Esophagus squamous epithelium (tissue), 5 donors: ENCODE results near the gene RFPL3. TPM values are rescaled to one million over a fixed set of nuclear protein-coding genes. Genes with fewer than 3 reads are reported as not detected.
"Not testable (repeated sequence)": the region's sequence is repeated elsewhere in the genome, so short reads cannot be mapped to it uniquely, and the experiment has no call there.

Experiments
- DNase-seq: peaks from one replicate; lab custom pipeline; 2025; lab: John Stamatoyannopoulos, UW
- H3K27ac ChIP-seq, 4 donors: fragments of 200-600 bp; sonication (generic); one replicate each; pipeline ENCODE4 v1.5.1; 2016 to 2019; ENCODE audit warnings: mild to moderate bottlenecking in 1 of 4
- H3K27me3 ChIP-seq, 4 donors: fragments of 200-600 bp; sonication (generic); 1 replicate in 3 of 4; 2 replicates in 1 of 4; pipeline versions ENCODE4 v1.5.1 to v1.6.0; 2017 to 2021; ENCODE audit warnings: antibody characterized with exemption in 1 of 4
- H3K36me3 ChIP-seq, 3 donors: fragments of 200-600 bp; sonication (generic); one replicate each; pipeline ENCODE4 v1.5.1; 2016 to 2019
- H3K4me1 ChIP-seq, 3 donors: fragments of 200-600 bp; sonication (generic); one replicate each; pipeline ENCODE4 v1.5.1; 2017 to 2019
- H3K4me3 ChIP-seq, 4 donors: fragments of 200-600 bp; sonication (generic); 1 replicate in 3 of 4; 2 replicates in 1 of 4; pipeline ENCODE4 v1.5.1; 2016 to 2019; ENCODE audit warnings: mild to moderate bottlenecking in 2 of 4, moderate library complexity in 1 of 4
- H3K9me3 ChIP-seq, 3 donors: fragments of 200-600 bp; sonication (generic); one replicate each; pipeline ENCODE4 v1.5.1; 2016 to 2019
- POLR2A ChIP-seq, 4 donors: fragments of 450-650 bp; IDR thresholded peaks; one replicate each; pipeline ENCODE4 v1.6.1; 2017; ENCODE audit warnings: antibody characterized with exemption in 4 of 4, mild to moderate bottlenecking in 4 of 4, moderate library complexity in 3 of 4
- WGBS, 2 donors: methylation state at CpG; one replicate each; pipeline ENCODE4 v1.1.5; 2018; 5-methylcytosine and 5-hydroxymethylcytosine counted together
- intact Hi-C: fragments of 100-400 bp; cut with DNase I; formaldehyde crosslinking; loops from one replicate; pipeline ENCODE4 v1.15.0; 2022
- total RNA-seq, 4 donors: library from RNA; depleted of rRNA; stranded (reverse); fragments of >200 nt; gene quantifications; one replicate each; pipeline ENCODE4 v1.1.0, GENCODE V29; 2016
- TF ChIP-seq, protein P1 (sequence below), 6 experiments: fragments of 450-650 bp in 4 of 6; fragments of 200-600 bp in 2 of 6; sonication (generic) in 2 of 6; IDR thresholded peaks; one replicate each; pipeline ENCODE4 v1.5.1; 2016 to 2019; ENCODE audit warnings: antibody characterized with exemption in 6 of 6, mild to moderate bottlenecking in 4 of 6, moderate library complexity in 4 of 6
- donor health status: DM: yes; HTN: yes; CAD: no.

RFPL3 gene
- total RNA-seq, 4 donors from 2014 or later, result not detected

DNA sequence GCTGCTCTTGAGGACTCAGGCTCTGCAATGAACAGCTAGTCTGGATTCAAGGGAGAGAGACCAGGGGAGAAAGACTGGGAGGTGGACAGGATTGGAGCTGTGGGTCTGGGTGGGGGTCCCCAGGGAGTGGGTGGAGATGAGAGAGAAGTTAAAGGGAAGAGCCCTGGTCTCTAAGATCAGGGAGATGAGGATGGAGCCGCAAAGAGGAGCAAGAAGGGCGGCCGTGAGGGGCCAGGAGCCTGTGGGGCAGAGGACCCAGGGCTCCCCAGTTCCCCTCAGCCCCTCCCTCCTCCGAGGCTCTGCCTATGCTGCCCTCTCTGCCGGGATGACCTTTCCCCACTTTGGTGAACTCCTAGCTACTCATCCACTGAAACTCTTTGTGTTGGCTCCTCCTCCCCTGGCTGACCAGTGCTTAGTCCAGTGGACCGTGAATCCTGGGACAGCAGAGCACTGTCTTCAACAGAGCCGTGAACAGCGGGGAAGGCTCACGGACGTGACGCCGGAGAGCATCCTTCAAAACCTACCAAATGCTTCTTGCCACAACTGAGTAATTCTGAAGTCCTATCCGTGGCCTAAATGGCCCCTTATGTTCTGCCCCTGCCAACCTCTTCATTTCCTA lies 16.4 kb upstream of the RFPL3 start:
- H3K27ac ChIP-seq, result no peak overlapping the region
- DNase-seq, result no peak
- TF ChIP-seq, protein P1, sequence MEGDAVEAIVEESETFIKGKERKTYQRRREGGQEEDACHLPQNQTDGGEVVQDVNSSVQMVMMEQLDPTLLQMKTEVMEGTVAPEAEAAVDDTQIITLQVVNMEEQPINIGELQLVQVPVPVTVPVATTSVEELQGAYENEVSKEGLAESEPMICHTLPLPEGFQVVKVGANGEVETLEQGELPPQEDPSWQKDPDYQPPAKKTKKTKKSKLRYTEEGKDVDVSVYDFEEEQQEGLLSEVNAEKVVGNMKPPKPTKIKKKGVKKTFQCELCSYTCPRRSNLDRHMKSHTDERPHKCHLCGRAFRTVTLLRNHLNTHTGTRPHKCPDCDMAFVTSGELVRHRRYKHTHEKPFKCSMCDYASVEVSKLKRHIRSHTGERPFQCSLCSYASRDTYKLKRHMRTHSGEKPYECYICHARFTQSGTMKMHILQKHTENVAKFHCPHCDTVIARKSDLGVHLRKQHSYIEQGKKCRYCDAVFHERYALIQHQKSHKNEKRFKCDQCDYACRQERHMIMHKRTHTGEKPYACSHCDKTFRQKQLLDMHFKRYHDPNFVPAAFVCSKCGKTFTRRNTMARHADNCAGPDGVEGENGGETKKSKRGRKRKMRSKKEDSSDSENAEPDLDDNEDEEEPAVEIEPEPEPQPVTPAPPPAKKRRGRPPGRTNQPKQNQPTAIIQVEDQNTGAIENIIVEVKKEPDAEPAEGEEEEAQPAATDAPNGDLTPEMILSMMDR (IDR thresholded peaks at IDR 0.05), result no peak
- TF ChIP-seq POLR2A (IDR thresholded peaks at IDR 0.05), result no peak
- peaks cover 0 to 37% (median 0%) of the 10 kb centered on the region in 4 donors for H3K27me3 ChIP-seq
- H3K4me3 ChIP-seq, result no peak overlapping the region
- 72 to 77% methylated on average over 12 to 13 of the region's 13 CpGs for WGBS, 2 donors
- H3K36me3 ChIP-seq, result no peaks in the 10 kb centered on the region
- no peaks in the 10 kb centered on the region for H3K9me3 ChIP-seq
- intact Hi-C loops, result no loop called here
- peaks cover 0 to 11% (median 0%) of the 10 kb centered on the region in 3 donors for H3K4me1 ChIP-seq

DNA sequence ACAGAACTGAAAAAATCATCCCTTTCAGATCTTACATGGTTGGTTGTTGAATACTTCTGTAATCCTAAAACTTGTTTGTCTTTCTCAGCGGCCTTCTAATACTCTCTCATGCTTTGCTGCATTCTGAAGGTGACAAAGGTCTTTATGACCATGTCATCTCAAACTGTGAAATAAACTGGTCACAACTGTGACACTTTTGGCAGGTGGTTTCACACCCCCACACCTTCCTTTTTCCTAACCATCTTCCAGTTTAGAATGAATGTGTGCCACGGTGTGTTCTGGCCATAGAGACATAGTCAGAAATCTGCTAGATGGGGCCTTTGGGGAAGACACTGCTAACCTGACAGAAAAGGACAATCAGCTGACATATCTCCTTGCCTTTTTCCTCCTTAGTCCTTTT lies 14.7 kb upstream of the RFPL3 start:
- Histone ChIP-seq H3K9me3 (no peaks in the 10 kb centered on the region), H3K27ac (no peak overlapping the region), H3K36me3 (no peaks in the 10 kb centered on the region), H3K27me3 (peaks cover 0 to 37% (median 0%) of the 10 kb centered on the region in 4 donors), H3K4me3 (no peak overlapping the region), H3K4me1 (no peaks in the 10 kb centered on the region)
- TF ChIP-seq, protein P1 (IDR thresholded peaks at IDR 0.05), result no peak
- no peak for TF ChIP-seq POLR2A (IDR thresholded peaks at IDR 0.05)
- 55 to 82% methylated on average over 2 of the region's 2 CpGs for WGBS, 2 donors
- intact Hi-C loops, result no loop called here
- DNase-seq, result no peak

DNA sequence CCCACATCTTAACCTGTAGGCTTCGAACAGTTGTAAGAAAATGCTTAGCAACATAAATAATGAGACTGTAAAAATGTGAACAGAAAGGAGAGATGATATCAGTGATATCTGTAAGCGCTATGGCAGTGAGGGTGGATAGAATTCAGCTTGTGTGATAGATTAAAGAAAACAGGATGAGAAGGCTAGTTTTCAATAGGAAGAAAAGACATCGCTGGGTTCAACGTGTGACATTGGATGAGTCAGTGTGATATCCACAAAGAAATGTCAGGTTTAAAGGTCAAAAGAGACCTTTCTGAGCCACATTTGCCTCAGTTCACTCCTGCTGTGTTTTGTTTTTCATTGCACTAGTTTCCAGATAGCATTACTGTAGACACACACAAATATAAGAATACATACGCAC lies 13.7 kb upstream of the RFPL3 start:
- Histone ChIP-seq H3K27me3 (peaks cover 0 to 37% (median 0%) of the 10 kb centered on the region in 4 donors), H3K27ac (no peak overlapping the region), H3K36me3 (no peaks in the 10 kb centered on the region), H3K4me3 (no peak overlapping the region), H3K4me1 (no peaks in the 10 kb centered on the region), H3K9me3 (no peaks in the 10 kb centered on the region)
- TF ChIP-seq, protein P1 (IDR thresholded peaks at IDR 0.05), result no peak
- TF ChIP-seq POLR2A (IDR thresholded peaks at IDR 0.05), result no peak
- intact Hi-C loops, result no loop called here
- no peak for DNase-seq
- 62 to 65% methylated on average over 5 of the region's 5 CpGs for WGBS, 2 donors

DNA sequence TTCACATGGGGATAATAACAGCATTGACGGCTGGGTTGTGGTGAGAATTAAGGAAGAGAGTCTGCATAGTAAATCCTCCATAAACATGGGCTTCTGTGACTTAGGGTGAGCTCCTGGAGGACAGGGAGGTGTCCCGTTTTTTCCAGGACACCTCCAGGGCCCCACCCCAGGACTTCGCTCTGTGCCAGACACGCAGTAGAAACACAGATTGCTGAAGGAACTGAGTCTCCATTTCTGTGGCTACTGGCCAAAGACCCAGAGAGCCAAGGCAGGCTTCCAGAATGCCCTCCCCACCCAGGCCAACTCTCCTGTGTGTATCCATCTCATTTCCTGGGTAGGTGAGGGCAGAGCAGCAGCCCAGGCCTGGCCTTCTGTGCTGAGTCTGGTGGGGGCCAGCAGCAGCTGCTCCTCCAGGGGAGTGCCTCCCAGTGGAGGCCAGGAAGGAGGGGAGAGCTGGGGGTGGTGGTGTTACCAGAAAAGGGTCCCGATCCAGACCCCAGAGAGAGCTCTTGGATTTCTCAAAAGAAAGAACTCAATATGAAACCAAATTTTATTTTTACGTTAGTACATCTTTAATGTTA lies 9.5 kb upstream of the RFPL3 start:
- intact Hi-C loops, result no loop called here
- peaks cover 0 to 9% (median 0%) of the 10 kb centered on the region in 4 donors for H3K27me3 ChIP-seq
- no peak overlapping the region for H3K27ac ChIP-seq
- DNase-seq, result no peak
- no peaks in the 10 kb centered on the region for H3K36me3 ChIP-seq
- TF ChIP-seq POLR2A (IDR thresholded peaks at IDR 0.05), result no peak
- TF ChIP-seq, protein P1 (IDR thresholded peaks at IDR 0.05), result no peak
- H3K9me3 ChIP-seq, result no peaks in the 10 kb centered on the region
- H3K4me1 ChIP-seq, result no peaks in the 10 kb centered on the region
- WGBS, 2 donors, result 73 to 77% methylated on average over 5 to 6 of the region's 6 CpGs
- no peak overlapping the region for H3K4me3 ChIP-seq

DNA sequence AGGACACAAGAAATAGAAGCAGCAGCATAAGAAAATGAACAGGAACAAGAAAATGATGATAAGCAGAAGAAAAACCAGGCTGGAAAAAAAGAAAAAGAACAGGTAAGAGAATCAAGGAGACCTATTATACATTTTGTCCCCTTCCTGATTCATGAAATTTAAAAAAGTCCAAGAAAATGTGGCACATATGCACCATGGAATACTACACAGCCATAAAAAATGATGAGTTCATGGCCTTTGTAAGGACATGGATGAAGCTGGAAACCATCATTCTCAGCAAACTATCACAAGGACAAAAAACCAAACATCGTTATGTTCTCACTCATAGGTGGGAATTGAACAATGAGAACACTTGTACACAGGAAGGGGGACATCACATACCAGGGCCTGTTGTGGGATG lies 5.8 kb upstream of the RFPL3 start:
- 92 to 100% methylated on average over 1 of the region's 1 CpG for WGBS, 2 donors
- DNase-seq, intact Hi-C loops, H3K27me3 ChIP-seq, H3K4me3 ChIP-seq, H3K9me3 ChIP-seq, H3K4me1 ChIP-seq, H3K36me3 ChIP-seq, H3K27ac ChIP-seq: not testable (repeated sequence)
